Brain microvascular endothelial cell (primary cell): ENCODE results near the gene RNF43.

Experiments
- DNase-seq: peaks from one replicate; pipeline ENCODE4 v3.0.0-alpha.2; 2020
- H3K27ac ChIP-seq: fragments of 250-450 bp; sonication (Bioruptor Pico); 2 replicates; pipeline ENCODE4 v1.5.1; 2020; ENCODE audit warnings: mild to moderate bottlenecking, moderate library complexity
- H3K27me3 ChIP-seq: fragments of 250-450 bp; sonication (Bioruptor Pico); replicated peaks from 2 replicates; pipeline ENCODE4 v1.5.1; 2020; ENCODE audit warnings: mild to moderate bottlenecking
- H3K36me3 ChIP-seq: fragments of 250-450 bp; sonication (Bioruptor Pico); replicated peaks from 2 replicates; pipeline ENCODE4 v1.5.1; 2020; ENCODE audit warnings: mild to moderate bottlenecking
- H3K4me3 ChIP-seq: 2 replicates; pipeline ENCODE4 v1.5.1; 2011; ENCODE audit warnings: low read depth, mild to moderate bottlenecking, control low read depth, low read length, moderate library complexity
- CTCF ChIP-seq: IDR thresholded peaks from 2 replicates; pipeline ENCODE4 v1.5.1; 2011; ENCODE audit warnings: low read depth, mild to moderate bottlenecking, moderate library complexity, low read length, control low read depth, inconsistent platforms; ENCODE audit errors: missing control alignments
- in situ Hi-C: cut with HindIII; loops from 2 replicates; pipeline ENCODE4 v1.10.0; 2017; ENCODE audit warnings: low sequenced_read_pairs, low pct_ligation_motif_present

RNF43 gene

GRCh38 chr17:58369214-58370031, 47.9 kb downstream of the RNF43 start:
- Histone ChIP-seq H3K36me3 (no peaks in the 10 kb centered on the region), H3K4me3 (no peak overlapping the region), H3K27ac (no peak overlapping the region), H3K27me3 (no peaks in the 10 kb centered on the region)
- in situ Hi-C loops: no loop called here
- no peak for DNase-seq
- TF ChIP-seq CTCF: no peak

- Histone ChIP-seq H3K36me3 (no peaks in the 10 kb centered on the region), H3K27ac (no peak overlapping the region), H3K4me3 (no peak overlapping the region), H3K27me3 (no peaks in the 10 kb centered on the region)
- TF ChIP-seq CTCF: no peak
- in situ Hi-C loops: no loop called here
- DNase-seq: no peak
Measured at GRCh38 chr17:58368860-58369213, 48.5 kb downstream of the RNF43 start.
